Amniotic stem cell (primary cell): Measurements from ENCODE around the gene PDZRN4.
"Not testable (repeated sequence)": the region's sequence is repeated elsewhere in the genome, so short reads cannot be mapped to it uniquely, and the experiment has no call there.

ENCODE experiments used
- DNase-seq: peaks from one replicate; lab custom pipeline; 2025; lab: John Stamatoyannopoulos, UW

Gene PDZRN4

GRCh38 chr12:41286426-41286825 lies 98.3 kb downstream of the PDZRN4 start:
- DNase-seq = no peak

GRCh38 chr12:41287500-41288141 lies 99.5 kb downstream of the PDZRN4 start:
- no peak for DNase-seq

DNA sequence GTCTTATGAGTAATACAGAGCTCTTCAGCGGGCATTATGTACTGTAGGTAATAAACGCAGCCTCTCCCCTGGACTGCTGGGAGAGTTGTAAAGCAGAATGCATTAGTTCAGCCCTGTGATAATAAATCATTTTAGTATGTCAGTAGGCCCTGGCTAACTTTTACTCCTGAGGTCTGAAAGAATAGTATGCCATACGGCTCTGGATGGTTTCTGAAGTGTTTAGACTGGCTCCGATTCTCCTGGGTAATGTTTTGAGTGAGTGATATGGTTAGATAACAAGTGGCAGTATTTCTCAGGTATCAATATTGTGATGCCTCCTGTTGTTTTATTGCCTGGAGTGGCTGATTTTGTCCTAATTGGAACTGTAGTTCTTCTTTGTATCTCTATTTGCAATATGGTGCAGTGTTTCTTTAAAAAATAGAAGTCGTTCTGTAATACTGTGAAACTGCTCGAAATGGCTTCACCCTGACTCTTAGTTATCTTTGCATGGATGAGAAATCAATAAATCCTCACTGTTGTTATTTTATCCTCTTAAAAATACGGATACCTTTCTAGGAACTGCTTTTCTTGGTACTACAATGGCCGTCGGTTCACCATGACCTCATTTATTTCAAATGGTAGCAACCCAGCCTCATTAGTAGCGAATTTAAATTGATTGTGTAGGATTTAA lies 100.2 kb downstream of the PDZRN4 start:
- DNase-seq = no peak

DNA sequence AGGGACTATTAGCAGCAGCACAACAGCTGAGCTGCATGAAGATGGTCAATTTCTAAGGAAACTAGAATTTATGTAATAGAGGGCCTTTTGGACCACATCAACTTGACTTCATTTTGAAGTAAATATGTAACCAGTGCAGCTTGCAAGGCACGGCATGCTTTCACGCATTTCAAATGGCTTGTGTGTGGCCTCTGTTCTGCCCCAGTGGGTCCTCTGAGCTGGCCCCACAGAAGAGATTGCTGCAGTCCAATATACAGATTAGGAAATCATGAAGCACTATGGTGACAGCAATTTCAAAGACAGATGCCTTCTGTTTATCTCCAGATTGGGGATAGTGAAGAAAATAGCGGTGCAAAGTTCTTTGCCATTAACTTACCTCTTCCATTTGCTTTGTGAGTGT lies 101.4 kb downstream of the PDZRN4 start:
- no peak for DNase-seq

- DNase-seq = no peak
Measured at GRCh38 chr12:41293011-41293410, 104.9 kb downstream of the PDZRN4 start.

DNA sequence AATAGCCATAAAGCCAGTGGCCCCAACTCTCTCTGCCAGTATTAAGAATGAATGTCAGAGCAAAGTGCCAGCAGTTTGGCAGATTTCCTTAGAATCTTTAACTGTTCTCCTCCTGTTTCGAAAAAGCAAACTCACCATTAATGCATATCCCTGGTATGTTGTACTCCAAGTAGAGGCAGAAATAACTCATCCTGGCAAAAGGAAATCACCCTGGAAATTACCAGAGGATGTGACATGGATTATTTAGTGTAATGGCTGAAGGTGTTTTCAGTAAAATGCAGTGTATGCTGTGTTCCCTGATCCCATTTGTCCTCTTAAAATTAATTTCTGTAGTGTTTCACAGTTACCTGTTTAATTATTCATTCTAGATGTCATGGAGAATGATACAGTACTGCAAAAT lies 105.3 kb downstream of the PDZRN4 start:
- DNase-seq = no peak

GRCh38 chr12:41302979-41303403 lies 114.9 kb downstream of the PDZRN4 start:
- DNase-seq = no peak

GRCh38 chr12:41304526-41304925 lies 116.4 kb downstream of the PDZRN4 start:
- DNase-seq = no peak

GRCh38 chr12:41310367-41310766 lies 122.2 kb downstream of the PDZRN4 start:
- DNase-seq = no peak

DNA sequence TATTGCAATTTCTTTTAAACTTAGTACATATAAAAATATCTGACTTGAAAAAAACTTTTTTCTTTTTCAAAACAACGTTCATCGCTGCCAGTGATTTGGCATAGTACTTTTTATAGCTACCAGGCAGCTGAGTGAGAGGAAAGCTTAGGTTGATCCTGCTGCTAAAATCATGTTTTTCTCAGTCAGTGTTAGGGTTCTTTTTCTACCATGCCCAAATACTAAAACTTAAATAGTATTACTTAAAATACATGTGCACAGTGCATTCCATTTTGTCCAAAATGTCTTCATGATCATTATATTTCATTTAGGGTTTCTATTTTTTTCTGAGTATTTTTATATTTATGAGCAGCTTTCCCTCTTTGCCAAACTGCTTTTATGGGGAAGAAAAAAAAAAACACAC lies 123.8 kb downstream of the PDZRN4 start:
- DNase-seq = no peak

- not testable (repeated sequence) for DNase-seq
Measured at GRCh38 chr12:41312451-41312850, 124.3 kb downstream of the PDZRN4 start.

GRCh38 chr12:41325336-41325735 lies 137.2 kb downstream of the PDZRN4 start:
- no peak for DNase-seq

DNA sequence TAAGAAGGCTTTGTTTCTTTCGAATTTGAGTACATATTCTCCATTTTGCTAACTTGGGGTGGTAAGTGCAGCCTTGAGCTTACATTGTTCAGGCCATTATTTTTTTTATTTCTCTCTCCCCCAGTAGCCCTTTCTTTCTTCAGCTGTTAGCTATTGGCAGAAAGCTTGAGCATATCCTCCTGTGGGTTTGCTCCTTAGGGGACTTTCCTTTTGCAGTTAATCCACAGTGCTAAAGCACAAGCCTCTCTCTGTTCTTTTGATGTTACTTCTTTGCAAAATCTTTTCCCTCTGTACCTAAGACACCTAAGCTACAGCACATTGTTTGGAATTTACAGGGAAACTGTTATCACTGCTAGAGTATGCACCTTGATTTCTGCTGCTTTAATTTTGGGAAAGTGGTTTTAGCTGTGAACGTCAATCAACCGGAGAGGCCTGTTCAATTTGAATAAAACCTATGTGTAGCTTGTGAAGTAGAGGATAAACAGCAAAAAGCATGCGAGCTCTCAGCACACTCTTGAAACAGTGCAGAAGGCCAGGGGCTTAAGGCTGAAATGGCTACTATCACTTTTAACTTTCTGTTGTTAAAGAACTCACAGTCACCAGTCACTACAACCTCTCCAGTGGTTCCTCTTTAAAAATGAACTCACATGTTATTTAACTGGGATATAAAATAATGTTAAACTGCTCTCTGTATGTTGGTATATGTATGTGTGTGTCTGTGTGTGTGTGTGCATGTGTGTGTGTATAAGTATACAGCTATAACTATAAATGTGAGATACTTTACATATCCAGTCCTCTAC lies 139.2 kb downstream of the PDZRN4 start:
- DNase-seq = no peak

DNA sequence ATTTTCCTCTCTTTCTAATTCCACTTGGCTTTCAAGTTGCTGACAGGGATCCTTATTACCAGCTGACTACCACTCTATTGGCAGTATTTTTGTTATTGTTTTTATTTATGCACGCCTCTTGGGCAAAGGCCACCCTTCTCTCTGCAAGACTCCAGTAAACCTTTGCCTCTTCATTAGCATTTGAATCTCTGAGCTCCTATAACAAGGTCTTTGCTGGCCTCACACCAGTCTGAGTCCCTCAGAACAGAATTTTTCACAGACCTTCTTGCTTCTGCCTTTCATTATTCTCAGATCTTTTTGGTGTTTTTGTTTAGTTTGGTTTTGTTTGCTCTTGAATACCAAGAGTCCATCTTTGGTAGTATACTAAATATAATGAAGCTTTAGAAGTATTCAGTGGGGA lies 145.9 kb downstream of the PDZRN4 start:
- DNase-seq = no peak

- no peak for DNase-seq
Measured at GRCh38 chr12:41334390-41334789, 146.3 kb downstream of the PDZRN4 start.

DNA sequence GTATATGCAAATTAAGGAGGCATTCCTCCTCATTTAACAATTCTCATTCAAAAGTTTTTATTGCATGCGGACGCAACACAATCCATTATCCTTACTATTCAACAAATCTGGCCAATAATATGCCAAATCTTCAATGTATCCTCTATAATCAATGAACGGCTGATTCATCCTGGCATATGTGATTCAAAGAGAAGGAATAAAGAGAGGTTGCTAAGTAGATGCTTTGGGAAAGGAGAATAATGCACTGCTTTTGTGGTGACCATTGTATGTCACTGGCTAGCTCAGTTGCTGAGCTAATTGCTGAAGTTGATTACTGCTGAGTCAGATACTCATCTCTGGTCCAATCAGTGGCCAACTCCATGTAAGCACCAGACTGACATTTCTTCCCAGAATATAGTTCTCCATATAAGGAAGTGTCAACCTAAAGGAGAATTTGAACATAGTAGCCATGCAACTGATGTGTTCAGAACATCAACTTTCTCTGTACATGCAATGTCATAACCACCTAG lies 148.0 kb downstream of the PDZRN4 start:
- DNase-seq = no peak

DNA sequence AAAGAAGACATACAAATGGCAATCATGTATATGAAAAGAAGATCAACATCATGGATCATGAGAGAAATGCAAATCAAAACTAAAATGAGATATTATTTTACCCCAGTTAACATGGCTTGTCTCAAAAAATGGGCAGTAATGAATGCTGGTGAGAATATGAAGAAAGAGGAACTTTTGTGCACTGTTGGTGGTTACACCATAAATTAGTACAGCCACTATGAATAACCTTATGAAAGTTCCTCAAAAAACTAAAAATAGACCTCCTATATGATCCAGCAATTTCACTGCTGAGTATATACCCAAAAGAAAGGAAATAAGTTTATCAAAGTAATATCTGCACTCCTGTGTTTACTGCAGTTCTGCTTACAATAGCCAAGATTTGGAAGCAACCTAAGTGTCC lies 151.7 kb downstream of the PDZRN4 start:
- DNase-seq = no peak

DNA sequence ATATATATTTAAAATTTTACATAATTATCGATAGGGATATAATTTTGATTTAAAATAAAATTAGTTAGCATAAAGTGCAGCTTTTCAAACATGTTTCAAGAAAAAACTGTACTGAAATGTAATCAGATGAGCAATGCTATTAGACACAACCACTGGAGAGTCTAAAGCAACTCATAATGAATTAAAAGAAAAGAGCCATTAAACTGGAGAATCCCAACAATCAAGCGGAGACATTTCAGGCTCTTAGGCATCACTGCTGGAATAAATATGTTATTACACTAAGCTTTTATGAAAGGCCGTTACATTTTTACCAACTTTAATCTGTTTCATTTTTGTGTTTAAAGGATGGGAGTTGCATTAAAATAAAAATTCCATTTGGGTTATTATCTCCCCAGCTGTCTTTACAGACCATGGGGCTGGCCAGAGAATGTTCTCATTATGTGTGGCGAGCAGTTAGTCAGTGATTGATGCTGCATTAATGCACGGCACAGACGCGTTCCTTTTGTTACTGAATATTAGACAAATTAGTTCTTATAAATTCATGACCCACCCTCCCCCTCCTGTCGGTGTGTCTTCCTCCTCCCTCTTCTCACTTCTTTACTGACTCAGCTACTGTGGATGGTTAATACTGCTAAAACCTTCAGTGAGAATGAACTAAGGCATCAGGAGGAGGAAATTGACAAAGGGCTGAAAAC lies 156.8 kb downstream of the PDZRN4 start:
- DNase-seq = no peak

DNA sequence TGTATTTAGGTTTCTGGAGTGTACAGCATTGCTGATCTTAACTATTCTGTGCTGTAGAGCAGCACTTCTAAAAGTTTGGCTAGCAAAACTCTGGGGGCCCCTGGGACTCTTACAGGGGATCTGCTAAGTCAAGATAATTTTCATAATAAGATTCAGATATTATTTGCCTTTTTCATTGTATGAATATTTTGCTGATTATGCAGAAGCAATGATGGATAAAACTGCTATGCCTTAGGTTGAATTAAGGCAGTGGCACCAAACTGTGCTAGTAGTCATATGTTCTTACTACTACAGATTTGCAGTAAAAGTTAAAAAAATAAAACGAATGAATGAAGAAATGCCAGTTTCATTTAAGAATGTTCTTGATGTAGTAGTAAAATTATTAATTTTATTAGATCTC lies 160.1 kb downstream of the PDZRN4 start:
- DNase-seq = no peak

DNA sequence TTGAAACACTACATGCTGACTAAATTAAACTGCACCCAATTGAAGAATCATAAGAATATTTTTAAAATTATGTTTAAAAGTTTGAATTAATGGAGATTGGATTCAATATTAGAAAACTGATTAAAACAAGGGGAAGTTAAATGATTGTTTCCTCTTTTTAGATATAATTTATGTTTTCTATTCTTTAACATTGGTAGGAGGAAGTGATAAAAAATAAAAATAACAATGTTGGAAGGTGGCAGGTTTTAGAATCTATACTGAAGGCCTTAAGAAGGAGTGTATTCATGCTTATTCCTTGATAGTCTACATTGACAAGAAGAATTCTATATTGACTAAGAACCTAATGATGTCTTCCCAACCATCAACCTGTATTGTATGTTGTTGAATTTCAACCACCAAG lies 168.1 kb downstream of the PDZRN4 start:
- DNase-seq = no peak

DNA sequence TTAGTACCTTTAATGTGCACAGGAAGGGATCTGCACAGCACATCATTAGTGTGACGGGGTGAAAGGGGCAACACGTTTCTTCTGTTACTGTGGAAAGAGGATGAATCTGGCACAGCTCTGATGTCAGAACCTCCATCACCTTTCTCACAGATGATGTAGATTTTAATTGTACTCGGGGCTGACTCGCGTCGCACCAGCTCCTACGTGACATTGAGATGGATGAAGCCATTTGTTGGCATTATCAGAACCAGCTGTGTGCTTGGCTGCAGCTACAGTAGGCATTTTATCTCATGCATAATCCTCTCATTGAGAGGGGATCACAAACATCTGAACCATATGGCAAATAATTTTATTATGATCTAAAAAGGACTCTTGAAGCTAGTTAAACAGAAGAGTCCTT lies 173.6 kb downstream of the PDZRN4 start:
- no peak for DNase-seq

DNA sequence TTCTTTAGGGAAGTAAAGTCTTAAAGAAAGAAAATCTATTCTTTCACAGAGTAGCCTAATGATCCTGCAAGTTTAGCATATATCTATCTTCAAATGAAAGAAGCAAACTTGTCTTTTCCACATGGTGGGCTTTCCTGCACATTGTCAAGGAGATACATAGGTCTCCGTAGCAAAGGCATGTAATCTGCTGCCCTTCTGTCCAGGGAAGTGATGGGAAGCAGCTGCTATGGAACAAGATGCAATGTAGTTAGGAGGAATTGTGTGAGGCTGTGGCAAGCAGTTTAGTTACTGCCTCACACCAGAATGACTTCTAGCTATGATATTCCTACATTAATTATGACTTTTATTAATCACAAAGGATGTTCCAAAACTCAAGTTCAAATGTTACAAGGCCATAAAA lies 174.4 kb downstream of the PDZRN4 start:
- no peak for DNase-seq
